ENCODE measurements around the gene DNAH8.

DNAH8 gene

GRCh38 chr6:39075010-39075686, 360.0 kb downstream of the DNAH8 start:
- DNase-seq (ENCODE audit: low spot score) = no peak

- no peak for DNase-seq (ENCODE audit: low spot score)
Observed at GRCh38 chr6:39075807-39076622, 360.9 kb downstream of the DNAH8 start.

GRCh38 chr6:39076623-39077535, 361.8 kb downstream of the DNAH8 start:
- no peak for DNase-seq (ENCODE audit: low spot score)

- DNase-seq (ENCODE audit: low spot score) = no peak
Observed at GRCh38 chr6:39077882-39078594, 362.9 kb downstream of the DNAH8 start.

GRCh38 chr6:39078695-39079094, 363.6 kb downstream of the DNAH8 start:
- DNase-seq (ENCODE audit: low spot score) = no peak

GRCh38 chr6:39079197-39080125, 364.4 kb downstream of the DNAH8 start:
- no peak for DNase-seq (ENCODE audit: low spot score)

Measured in AG08395 (cell line).